ENCODE data around the gene PTPRN2. TPM values are rescaled to one million over a fixed set of nuclear protein-coding genes. Genes with fewer than 3 reads are reported as not detected.

The PTPRN2 gene
- total and polyA plus RNA-seq, 2 of the 13 experiments (the other 11 are each of a cell fraction or from before 2014, with no cell fraction given), result 2.5 to 24.2 TPM

DNA sequence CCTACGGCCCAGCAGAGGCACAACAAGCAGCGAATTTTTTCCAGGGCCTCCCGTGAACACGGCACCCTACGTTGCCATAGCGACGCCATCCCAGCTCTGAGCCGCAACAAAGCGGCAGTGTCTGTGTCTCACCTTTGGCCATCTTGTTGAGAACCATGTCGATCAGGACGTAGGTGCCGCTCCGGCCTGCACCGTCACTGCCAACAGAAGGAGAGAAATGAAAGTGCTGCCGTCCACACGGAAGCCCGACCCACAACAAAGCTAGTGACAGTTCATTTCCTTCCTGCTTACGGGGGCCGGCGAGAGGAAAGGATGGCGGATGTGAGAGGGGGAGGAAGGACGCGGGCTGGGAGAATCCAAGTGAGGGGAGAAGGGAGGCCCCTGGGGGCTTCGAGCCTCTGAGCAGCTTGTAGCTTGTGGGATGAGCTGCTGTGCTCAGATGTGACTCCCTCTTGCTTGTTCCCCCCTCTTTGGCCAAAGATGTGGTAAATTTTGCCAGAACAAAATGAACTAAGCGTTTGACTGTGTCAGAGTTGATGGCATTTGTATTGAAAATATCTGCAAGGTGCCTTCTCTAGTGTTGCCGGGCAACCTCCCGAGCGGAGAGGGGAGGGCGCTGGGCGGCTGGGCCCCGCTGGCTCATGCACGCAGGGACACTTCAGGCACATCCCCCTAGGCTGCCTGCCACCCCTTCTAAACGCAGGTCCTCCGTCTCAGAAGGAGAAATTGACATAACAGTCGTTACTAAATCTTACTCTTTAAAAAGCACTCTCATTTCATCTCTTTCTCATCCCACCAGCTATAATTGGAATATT lies 1018.6 kb downstream of the PTPRN2 start (continued):
- TF ChIP-seq, protein P1, sequence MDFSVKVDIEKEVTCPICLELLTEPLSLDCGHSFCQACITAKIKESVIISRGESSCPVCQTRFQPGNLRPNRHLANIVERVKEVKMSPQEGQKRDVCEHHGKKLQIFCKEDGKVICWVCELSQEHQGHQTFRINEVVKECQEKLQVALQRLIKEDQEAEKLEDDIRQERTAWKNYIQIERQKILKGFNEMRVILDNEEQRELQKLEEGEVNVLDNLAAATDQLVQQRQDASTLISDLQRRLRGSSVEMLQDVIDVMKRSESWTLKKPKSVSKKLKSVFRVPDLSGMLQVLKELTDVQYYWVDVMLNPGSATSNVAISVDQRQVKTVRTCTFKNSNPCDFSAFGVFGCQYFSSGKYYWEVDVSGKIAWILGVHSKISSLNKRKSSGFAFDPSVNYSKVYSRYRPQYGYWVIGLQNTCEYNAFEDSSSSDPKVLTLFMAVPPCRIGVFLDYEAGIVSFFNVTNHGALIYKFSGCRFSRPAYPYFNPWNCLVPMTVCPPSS (IDR thresholded peaks at IDR 0.05), result no peak
- peak; percentile 65 for TF ChIP-seq YY1 (IDR thresholded peaks at IDR 0.05; ENCODE audit: insufficient read depth, insufficient replicate concordance, low read depth, low read length)
- no peak for TF ChIP-seq KLF11 (CRISPR knock-in tag; IDR thresholded peaks at IDR 0.05)
- no peak for TF ChIP-seq DPF2 (CRISPR knock-in tag; IDR thresholded peaks at IDR 0.05; ENCODE audit: borderline replicate concordance, low read depth)
- no peak for TF ChIP-seq KLF15 (CRISPR knock-in tag; IDR thresholded peaks at IDR 0.05; ENCODE audit: borderline replicate concordance)
- TF ChIP-seq, protein P2, sequence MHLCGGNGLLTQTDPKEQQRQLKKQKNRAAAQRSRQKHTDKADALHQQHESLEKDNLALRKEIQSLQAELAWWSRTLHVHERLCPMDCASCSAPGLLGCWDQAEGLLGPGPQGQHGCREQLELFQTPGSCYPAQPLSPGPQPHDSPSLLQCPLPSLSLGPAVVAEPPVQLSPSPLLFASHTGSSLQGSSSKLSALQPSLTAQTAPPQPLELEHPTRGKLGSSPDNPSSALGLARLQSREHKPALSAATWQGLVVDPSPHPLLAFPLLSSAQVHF (CRISPR knock-in tag; IDR thresholded peaks at IDR 0.05), result no peak
- TF ChIP-seq, protein P3, sequence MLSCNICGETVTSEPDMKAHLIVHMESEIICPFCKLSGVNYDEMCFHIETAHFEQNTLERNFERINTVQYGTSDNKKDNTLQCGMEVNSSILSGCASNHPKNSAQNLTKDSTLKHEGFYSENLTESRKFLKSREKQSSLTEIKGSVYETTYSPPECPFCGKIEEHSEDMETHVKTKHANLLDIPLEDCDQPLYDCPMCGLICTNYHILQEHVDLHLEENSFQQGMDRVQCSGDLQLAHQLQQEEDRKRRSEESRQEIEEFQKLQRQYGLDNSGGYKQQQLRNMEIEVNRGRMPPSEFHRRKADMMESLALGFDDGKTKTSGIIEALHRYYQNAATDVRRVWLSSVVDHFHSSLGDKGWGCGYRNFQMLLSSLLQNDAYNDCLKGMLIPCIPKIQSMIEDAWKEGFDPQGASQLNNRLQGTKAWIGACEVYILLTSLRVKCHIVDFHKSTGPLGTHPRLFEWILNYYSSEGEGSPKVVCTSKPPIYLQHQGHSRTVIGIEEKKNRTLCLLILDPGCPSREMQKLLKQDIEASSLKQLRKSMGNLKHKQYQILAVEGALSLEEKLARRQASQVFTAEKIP (CRISPR knock-in tag; IDR thresholded peaks at IDR 0.05; ENCODE audit: borderline replicate concordance), result no peak
- TF ChIP-seq ZNF468 (CRISPR knock-in tag; IDR thresholded peaks at IDR 0.05), result no peak
- no peak for TF ChIP-seq TP53 (CRISPR knock-in tag; conservative IDR thresholded peaks at IDR 0.05)
- TF ChIP-seq, protein P4, sequence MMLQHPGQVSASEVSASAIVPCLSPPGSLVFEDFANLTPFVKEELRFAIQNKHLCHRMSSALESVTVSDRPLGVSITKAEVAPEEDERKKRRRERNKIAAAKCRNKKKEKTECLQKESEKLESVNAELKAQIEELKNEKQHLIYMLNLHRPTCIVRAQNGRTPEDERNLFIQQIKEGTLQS (CRISPR knock-in tag; IDR thresholded peaks at IDR 0.05), result no peak
- no peak for TF ChIP-seq NR2F6 (IDR thresholded peaks at IDR 0.05)
- peak; percentile 9; the same call in 1 of the 2 replicates for TF ChIP-seq NR2F6 (CRISPR knock-in tag; IDR thresholded peaks at IDR 0.05)
- no peak for TF ChIP-seq NCOA2 (CRISPR knock-in tag; IDR thresholded peaks at IDR 0.05)
- TF ChIP-seq, protein P5, sequence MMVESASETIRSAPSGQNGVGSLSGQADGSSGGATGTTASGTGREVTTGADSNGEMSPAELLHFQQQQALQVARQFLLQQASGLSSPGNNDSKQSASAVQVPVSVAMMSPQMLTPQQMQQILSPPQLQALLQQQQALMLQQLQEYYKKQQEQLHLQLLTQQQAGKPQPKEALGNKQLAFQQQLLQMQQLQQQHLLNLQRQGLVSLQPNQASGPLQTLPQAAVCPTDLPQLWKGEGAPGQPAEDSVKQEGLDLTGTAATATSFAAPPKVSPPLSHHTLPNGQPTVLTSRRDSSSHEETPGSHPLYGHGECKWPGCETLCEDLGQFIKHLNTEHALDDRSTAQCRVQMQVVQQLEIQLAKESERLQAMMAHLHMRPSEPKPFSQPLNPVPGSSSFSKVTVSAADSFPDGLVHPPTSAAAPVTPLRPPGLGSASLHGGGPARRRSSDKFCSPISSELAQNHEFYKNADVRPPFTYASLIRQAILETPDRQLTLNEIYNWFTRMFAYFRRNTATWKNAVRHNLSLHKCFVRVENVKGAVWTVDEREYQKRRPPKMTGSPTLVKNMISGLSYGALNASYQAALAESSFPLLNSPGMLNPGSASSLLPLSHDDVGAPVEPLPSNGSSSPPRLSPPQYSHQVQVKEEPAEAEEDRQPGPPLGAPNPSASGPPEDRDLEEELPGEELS (CRISPR knock-in tag; IDR thresholded peaks at IDR 0.05), result no peak
- no peak for TF ChIP-seq ZNF737 (CRISPR knock-in tag; IDR thresholded peaks at IDR 0.05; ENCODE audit: borderline replicate concordance)
- peak; percentile 29; the same call in 1 of the 2 replicates for TF ChIP-seq RARA (CRISPR knock-in tag; IDR thresholded peaks at IDR 0.05)
- TF ChIP-seq ZNF605 (CRISPR knock-in tag; IDR thresholded peaks at IDR 0.05), result 0 out of 2 replicates have a peak, but pooled peaks have one; percentile 16
- no peak for TF ChIP-seq ZNF768 (CRISPR knock-in tag; IDR thresholded peaks at IDR 0.05)
- TF ChIP-seq, protein P6, sequence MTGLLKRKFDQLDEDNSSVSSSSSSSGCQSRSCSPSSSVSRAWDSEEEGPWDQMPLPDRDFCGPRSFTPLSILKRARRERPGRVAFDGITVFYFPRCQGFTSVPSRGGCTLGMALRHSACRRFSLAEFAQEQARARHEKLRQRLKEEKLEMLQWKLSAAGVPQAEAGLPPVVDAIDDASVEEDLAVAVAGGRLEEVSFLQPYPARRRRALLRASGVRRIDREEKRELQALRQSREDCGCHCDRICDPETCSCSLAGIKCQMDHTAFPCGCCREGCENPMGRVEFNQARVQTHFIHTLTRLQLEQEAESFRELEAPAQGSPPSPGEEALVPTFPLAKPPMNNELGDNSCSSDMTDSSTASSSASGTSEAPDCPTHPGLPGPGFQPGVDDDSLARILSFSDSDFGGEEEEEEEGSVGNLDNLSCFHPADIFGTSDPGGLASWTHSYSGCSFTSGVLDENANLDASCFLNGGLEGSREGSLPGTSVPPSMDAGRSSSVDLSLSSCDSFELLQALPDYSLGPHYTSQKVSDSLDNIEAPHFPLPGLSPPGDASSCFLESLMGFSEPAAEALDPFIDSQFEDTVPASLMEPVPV (CRISPR knock-in tag; IDR thresholded peaks at IDR 0.05), result no peak
